SU-DHL-6 (cell line): ENCODE data around the gene LZIC.

Experiments
- CTCF ChIP-seq: fragments of 200-600 bp; sonication (generic); IDR thresholded peaks from one replicate; pipeline ENCODE4 v1.5.1; 2017; ENCODE audit warnings: antibody characterized with exemption, mild to moderate bottlenecking, low read length, moderate library complexity; ENCODE audit not compliant: insufficient read depth, poor library complexity, severe bottlenecking
- EZH2phosphoT487 ChIP-seq: fragments of 200-600 bp; sonication (generic), shearing (Covaris generic); conservative IDR thresholded peaks from 2 replicates; pipeline ENCODE4 v1.6.1; 2018; ENCODE audit warnings: mild to moderate bottlenecking, antibody characterized with exemption, low read length, moderate library complexity, mixed read lengths

- TF ChIP-seq CTCF (no peak), EZH2phosphoT487 (no peak)
Observed at GRCh38 chr1:9900142-9901043, 42.8 kb downstream of the LZIC start.
